Measurements from ENCODE around the gene GPR143. TPM values are rescaled to one million over a fixed set of nuclear protein-coding genes. Genes with fewer than 3 reads are reported as not detected.

The GPR143 gene
- total and polyA plus RNA-seq, 2 of the 4 experiments (the other 2 are of a cell fraction) = 0.07 TPM; not detected in 1

GRCh38 chrX:9737363-9737762 is 28.3 kb downstream of the GPR143 start:
- Histone ChIP-seq H2AK9ac (replicated peaks; ENCODE audit: low read depth, low read length, poor library complexity) (no peak overlapping the region), H3K27ac (ENCODE audit: insufficient read depth, low read length) (no peak overlapping the region), H3K4me2 (ENCODE audit: low read depth, low read length) (no peak overlapping the region), H3K23ac (ENCODE audit: low read depth, low read length) (no peak overlapping the region), H4K5ac (ENCODE audit: low read depth, low read length) (no peak overlapping the region), H3K9ac (ENCODE audit: low read depth, low read length) (no peak overlapping the region), H3K9me1 (ENCODE audit: insufficient read depth, low read length) (no peaks in the 10 kb centered on the region), H4K20me1 (ENCODE audit: insufficient read depth, low read length) (no peaks in the 10 kb centered on the region), H3K4ac (ENCODE audit: low read depth, low read length) (no peak overlapping the region), H2BK15ac (ENCODE audit: low read depth, low read length) (no peak overlapping the region), H4K8ac (ENCODE audit: low read depth in 2 of 2, low read length in 2 of 2) (no peak overlapping the region), H3K36me3 (ENCODE audit: control insufficient read depth, insufficient read depth, low read length) (no peaks in the 10 kb centered on the region), H3K79me1 (ENCODE audit: low read depth in 1 of 2, low read length in 2 of 2) (no peaks in the 10 kb centered on the region), H2BK120ac (ENCODE audit: low read depth, low read length) (no peak overlapping the region), H3K27me3 (ENCODE audit: control insufficient read depth, insufficient read depth, low read length) (peaks cover 5% of the 10 kb centered on the region), H3K4me3 (ENCODE audit: insufficient read depth, low read depth, low read length) (no peak overlapping the region), H3K14ac (replicated peaks; ENCODE audit: low read depth, low read length) (no peak overlapping the region), H3K18ac (ENCODE audit: low read depth, low read length) (no peak overlapping the region), H4K91ac (ENCODE audit: insufficient read depth, low read depth, low read length) (no peak overlapping the region), H3K9me3 (ENCODE audit: control insufficient read depth, insufficient read depth, low read length) (peaks cover 1% of the 10 kb centered on the region), H2AK5ac (ENCODE audit: low read depth, low read length) (no peak overlapping the region), H2BK20ac (ENCODE audit: low read depth, low read length) (no peak overlapping the region), H3K56ac (ENCODE audit: extremely low read depth, insufficient read depth, low read length) (no peak overlapping the region), H2BK5ac (ENCODE audit: low read depth, low read length, poor library complexity, severe bottlenecking) (no peak overlapping the region), H2AFZ (replicated peaks; ENCODE audit: low read length, poor library complexity) (no peak overlapping the region), H3K4me1 (ENCODE audit: control insufficient read depth, insufficient read depth, low read length) (no peaks in the 10 kb centered on the region)
- intact Hi-C loops (cut with micrococcal nuclease) (no loop called here), dilution Hi-C loops (cut with HindIII; ENCODE audit: low sequenced_read_pairs, unreplicated experiment) (no loop called here), in situ Hi-C loops (cut with MboI; ENCODE audit: low sequenced_read_pairs) (no loop called here)
- no CpG with 5 or more reads among the region's 7 CpGs for WGBS, 2 experiments (ENCODE audit: extremely low coverage in 2 of 2, insufficient read length in 1 of 2)
- TF ChIP-seq MAZ (IDR thresholded peaks at IDR 0.05; ENCODE audit: borderline replicate concordance, low read depth, low read length) = no peak
- TF ChIP-seq NFE2L2 (IDR thresholded peaks at IDR 0.05; ENCODE audit: low read depth, low read length) = no peak
- TF ChIP-seq CTCF (conservative IDR thresholded peaks at IDR 0.05; ENCODE audit: low read depth, low read length) = no peak
- TF ChIP-seq CEBPB (IDR thresholded peaks at IDR 0.05; ENCODE audit: low read depth, low read length) = no peak
- no peak for TF ChIP-seq FOS (IDR thresholded peaks at IDR 0.05; ENCODE audit: low read depth, low read length)
- TF ChIP-seq POLR2A (IDR thresholded peaks at IDR 0.05; ENCODE audit: low read depth, low read length) = no peak
- no peak for TF ChIP-seq CHD1 (IDR thresholded peaks at IDR 0.05; ENCODE audit: low read depth, low read length)
- TF ChIP-seq ELK1 (IDR thresholded peaks at IDR 0.05; ENCODE audit: borderline replicate concordance, low read depth, low read length) = no peak
- no peak for TF ChIP-seq BHLHE40 (IDR thresholded peaks at IDR 0.05; ENCODE audit: low read depth, low read length)
- TF ChIP-seq MAFK (IDR thresholded peaks at IDR 0.05; ENCODE audit: low read depth, low read length) = no peak
- no peak for TF ChIP-seq RCOR1 (IDR thresholded peaks at IDR 0.05; ENCODE audit: insufficient replicate concordance, low read length)
- TF ChIP-seq SMC3 (IDR thresholded peaks at IDR 0.05; ENCODE audit: low read depth, low read length) = no peak
- TF ChIP-seq RAD21 (IDR thresholded peaks at IDR 0.05; ENCODE audit: low read length) = no peak
- no peak for TF ChIP-seq RFX5 (IDR thresholded peaks at IDR 0.05; ENCODE audit: low read depth, low read length)
- no peak for TF ChIP-seq USF2 (IDR thresholded peaks at IDR 0.05; ENCODE audit: low read depth, low read length)
- CTCF ChIA-PET = interaction anchor here (1.0 kb wide), 1 partner anchor 17 kb away, joined by 3 read pairs; no protein-coding TSS in a partner anchor
- BruUV-seq (replicated peaks) = no TSS peak
- no peak for DNase-seq
- no peak for ATAC-seq (ENCODE audit: low read depth)
- POLR2A ChIA-PET (ENCODE audit: unreplicated experiment) = no interaction called here
